ENCODE data around the gene CYP3A4.

DNA sequence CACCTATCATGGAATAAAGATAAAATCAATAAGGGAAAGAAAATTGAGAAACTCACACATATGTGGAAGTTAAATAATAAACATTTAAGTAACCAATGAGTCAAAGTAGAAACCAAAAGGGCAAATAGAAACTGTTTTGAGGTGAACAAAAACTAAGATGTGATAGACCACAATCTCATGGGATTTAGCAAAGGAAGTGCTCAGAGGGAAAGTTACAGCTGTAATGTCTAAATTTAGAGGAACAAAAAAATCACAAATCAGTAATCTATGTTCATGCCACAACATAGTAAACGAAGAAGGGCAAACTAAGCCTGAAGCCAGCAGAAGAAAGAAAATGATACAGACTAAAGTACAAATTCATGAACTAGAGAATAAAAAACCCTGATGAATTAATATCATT is 16.3 kb downstream of the CYP3A4 start:
- TF ChIP-seq, protein P1, sequence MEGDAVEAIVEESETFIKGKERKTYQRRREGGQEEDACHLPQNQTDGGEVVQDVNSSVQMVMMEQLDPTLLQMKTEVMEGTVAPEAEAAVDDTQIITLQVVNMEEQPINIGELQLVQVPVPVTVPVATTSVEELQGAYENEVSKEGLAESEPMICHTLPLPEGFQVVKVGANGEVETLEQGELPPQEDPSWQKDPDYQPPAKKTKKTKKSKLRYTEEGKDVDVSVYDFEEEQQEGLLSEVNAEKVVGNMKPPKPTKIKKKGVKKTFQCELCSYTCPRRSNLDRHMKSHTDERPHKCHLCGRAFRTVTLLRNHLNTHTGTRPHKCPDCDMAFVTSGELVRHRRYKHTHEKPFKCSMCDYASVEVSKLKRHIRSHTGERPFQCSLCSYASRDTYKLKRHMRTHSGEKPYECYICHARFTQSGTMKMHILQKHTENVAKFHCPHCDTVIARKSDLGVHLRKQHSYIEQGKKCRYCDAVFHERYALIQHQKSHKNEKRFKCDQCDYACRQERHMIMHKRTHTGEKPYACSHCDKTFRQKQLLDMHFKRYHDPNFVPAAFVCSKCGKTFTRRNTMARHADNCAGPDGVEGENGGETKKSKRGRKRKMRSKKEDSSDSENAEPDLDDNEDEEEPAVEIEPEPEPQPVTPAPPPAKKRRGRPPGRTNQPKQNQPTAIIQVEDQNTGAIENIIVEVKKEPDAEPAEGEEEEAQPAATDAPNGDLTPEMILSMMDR (IDR thresholded peaks at IDR 0.05), result no peak
- no peak for TF ChIP-seq POLR2A (IDR thresholded peaks at IDR 0.05)
